ENCODE data around the gene MACROD2.

Gene MACROD2

GRCh38 chr20:15863735-15864134 lies 1868.4 kb downstream of the MACROD2 start:
- DNase-seq (ENCODE audit: low read depth) = no peak

GRCh38 chr20:15865553-15865952 lies 1870.2 kb downstream of the MACROD2 start:
- no peak for DNase-seq (ENCODE audit: low read depth)

GRCh38 chr20:15866916-15867730 lies 1871.8 kb downstream of the MACROD2 start:
- DNase-seq (ENCODE audit: low read depth) = no peak

GRCh38 chr20:15867899-15868298 lies 1872.6 kb downstream of the MACROD2 start:
- DNase-seq (ENCODE audit: low read depth) = no peak

- no peak for DNase-seq (ENCODE audit: low read depth)
Measured at GRCh38 chr20:15875446-15875845, 1880.1 kb downstream of the MACROD2 start.

GRCh38 chr20:15882553-15882952 lies 1887.2 kb downstream of the MACROD2 start:
- DNase-seq (ENCODE audit: low read depth) = no peak

GRCh38 chr20:15886250-15886649 lies 1890.9 kb downstream of the MACROD2 start:
- DNase-seq (ENCODE audit: low read depth) = no peak

- no peak for DNase-seq (ENCODE audit: low read depth)
Measured at GRCh38 chr20:15887387-15887786, 1892.1 kb downstream of the MACROD2 start.

- no peak for DNase-seq (ENCODE audit: low read depth)
Measured at GRCh38 chr20:15889061-15889460, 1893.7 kb downstream of the MACROD2 start.

- DNase-seq (ENCODE audit: low read depth) = no peak
Measured at GRCh38 chr20:15889514-15890256, 1894.4 kb downstream of the MACROD2 start.

- DNase-seq (ENCODE audit: low read depth) = no peak
Measured at GRCh38 chr20:15890407-15890982, 1895.2 kb downstream of the MACROD2 start.

- no peak for DNase-seq (ENCODE audit: low read depth)
Measured at GRCh38 chr20:15895126-15895525, 1899.8 kb downstream of the MACROD2 start.

- no peak for DNase-seq (ENCODE audit: low read depth)
Measured at GRCh38 chr20:15895560-15896084, 1900.3 kb downstream of the MACROD2 start.

GRCh38 chr20:15899967-15900366 lies 1904.7 kb downstream of the MACROD2 start:
- DNase-seq (ENCODE audit: low read depth) = no peak

- no peak for DNase-seq (ENCODE audit: low read depth)
Measured at GRCh38 chr20:15900443-15900842, 1905.1 kb downstream of the MACROD2 start.

GRCh38 chr20:15902493-15902892 lies 1907.2 kb downstream of the MACROD2 start:
- no peak for DNase-seq (ENCODE audit: low read depth)

- DNase-seq (ENCODE audit: low read depth) = no peak
Measured at GRCh38 chr20:15905661-15906060, 1910.3 kb downstream of the MACROD2 start.

GRCh38 chr20:15909995-15910394 lies 1914.7 kb downstream of the MACROD2 start:
- DNase-seq (ENCODE audit: low read depth) = no peak

- DNase-seq (ENCODE audit: low read depth) = no peak
Measured at GRCh38 chr20:15911581-15911980, 1916.3 kb downstream of the MACROD2 start.

- no peak for DNase-seq (ENCODE audit: low read depth)
Measured at GRCh38 chr20:15913391-15914025, 1918.2 kb downstream of the MACROD2 start.

- DNase-seq (ENCODE audit: low read depth) = no peak
Measured at GRCh38 chr20:15916623-15917022, 1921.3 kb downstream of the MACROD2 start.

GRCh38 chr20:15917283-15917682 lies 1922.0 kb downstream of the MACROD2 start:
- no peak for DNase-seq (ENCODE audit: low read depth)

Measured in stimulated activated CD8-positive, alpha-beta memory T cell treated with anti-CD3 and anti-CD28 coated beads, Interleukin-15, amount 100 ng/mL, for 24 hours (primary cell).